HG03039 (cell line): ENCODE measurements around the gene FAM107B.
"Not testable (repeated sequence)": the region's sequence is repeated elsewhere in the genome, so short reads cannot be mapped to it uniquely, and the experiment has no call there.

ENCODE experiments used
- ATAC-seq: cut with Tn5 transposase; IDR thresholded peaks from one replicate; pipeline ENCODE4 v1.9.1; 2021; ENCODE audit warnings: mild to moderate bottlenecking, moderate library complexity; ENCODE audit not compliant: unreplicated experiment

The FAM107B gene

DNA sequence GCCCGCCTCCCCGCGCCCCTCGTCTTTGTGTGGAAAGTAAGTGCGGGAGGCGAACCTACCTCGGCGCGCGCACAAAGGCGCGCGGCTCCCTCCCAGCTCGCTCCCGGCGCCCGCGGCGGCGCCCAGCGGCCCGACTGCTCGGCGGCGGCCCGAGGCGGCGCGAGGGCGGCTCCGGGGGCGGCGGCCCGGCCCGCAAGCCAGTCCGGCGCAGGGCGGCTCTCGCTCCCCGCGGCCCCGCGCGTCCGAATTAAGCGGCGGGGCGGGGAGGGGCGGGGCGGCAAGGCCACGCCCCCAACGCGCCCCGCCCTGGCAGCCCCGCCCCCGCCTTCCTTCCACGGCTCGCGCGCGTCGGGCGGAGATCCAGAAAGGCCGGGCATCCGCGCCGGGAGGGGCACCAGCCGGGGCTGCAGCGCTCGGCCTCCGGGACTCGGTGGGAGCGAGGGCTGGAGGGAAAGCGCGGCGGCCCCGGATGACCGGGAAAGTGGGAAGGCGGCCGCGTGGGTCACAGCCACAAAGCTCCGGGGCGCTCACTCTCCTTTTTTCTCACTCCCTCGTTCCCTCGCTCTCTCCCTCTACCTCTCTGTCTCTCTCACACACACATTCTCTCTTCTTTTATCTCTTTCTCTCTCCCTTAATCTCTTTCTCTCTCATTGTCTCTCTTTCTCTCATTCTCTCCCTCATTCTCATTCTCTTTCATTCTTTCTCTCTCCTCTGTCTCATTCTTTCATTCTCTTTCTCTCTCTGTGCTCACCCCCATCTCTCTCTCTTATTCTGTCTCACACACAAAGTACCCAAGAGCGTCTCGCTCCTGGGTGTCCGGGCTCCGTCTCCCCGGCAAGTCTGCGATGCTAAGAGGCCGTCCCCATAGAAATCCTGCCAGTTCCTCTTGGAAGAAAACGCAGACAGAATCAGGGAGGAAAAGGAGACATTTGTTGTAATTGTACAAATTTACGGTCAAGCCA is 170.2 kb downstream of the FAM107B start:
- peak; percentile 42 for ATAC-seq

DNA sequence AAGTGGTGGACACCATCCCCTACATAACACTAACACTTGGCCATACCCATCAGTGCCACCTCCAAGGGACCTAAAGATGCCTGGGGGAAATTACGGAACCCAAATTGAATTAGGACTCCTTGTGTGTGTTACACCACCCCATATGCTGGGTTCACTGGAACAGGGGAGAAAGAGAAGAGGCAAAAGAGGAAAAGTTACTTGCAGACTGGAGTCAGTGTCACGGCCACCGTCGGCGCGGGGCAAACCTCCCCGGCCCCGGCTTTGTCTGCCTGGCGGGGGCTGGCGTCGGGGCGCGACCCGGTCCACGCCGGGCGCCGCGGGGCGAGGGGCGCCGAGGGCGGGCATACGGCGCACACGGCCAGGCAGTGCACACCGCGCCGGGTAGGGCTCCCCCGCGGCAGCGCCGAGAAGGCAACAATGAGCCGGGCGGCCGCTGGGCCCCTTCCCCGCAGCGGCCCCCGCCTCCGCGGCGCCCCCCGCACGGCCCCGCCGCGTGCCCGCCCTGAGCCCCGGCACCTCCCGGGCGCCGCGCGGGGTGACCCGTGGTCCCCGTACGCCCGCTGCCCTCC is 171.1 kb downstream of the FAM107B start:
- peak; percentile 15 for ATAC-seq

DNA sequence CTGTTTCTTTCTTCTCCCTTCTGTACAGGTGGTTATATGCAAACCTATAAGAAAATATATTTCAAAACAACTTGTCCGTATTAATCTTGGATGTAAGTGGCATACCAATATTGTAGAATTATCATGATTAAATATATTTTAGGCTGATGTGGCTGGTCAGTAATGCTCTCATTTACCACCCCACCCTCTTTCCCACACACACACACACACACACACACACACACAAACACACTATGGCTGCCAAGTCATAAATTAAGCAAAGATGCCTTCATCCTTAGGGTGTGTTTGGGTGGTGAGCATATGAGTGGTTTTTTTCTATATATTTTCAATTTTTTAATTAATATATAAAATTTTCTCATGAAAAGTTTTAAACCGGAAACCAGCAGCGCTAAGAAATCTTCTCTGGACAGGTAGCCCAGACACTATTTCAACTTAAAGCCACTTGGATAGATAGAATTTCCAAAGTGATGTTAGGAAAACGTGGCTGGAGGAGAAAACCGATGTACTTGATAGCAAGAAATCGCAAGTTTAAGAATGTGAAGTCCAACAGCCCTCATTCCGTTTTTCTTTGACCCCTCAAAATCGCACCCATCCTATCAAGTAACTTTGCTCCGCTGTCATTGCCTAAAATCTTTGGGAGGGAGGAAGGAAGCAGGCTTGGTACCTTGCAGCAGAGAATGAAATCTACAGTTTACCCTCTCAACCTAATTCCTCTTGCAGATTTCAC is 171.7 kb downstream of the FAM107B start:
- no peak for ATAC-seq

DNA sequence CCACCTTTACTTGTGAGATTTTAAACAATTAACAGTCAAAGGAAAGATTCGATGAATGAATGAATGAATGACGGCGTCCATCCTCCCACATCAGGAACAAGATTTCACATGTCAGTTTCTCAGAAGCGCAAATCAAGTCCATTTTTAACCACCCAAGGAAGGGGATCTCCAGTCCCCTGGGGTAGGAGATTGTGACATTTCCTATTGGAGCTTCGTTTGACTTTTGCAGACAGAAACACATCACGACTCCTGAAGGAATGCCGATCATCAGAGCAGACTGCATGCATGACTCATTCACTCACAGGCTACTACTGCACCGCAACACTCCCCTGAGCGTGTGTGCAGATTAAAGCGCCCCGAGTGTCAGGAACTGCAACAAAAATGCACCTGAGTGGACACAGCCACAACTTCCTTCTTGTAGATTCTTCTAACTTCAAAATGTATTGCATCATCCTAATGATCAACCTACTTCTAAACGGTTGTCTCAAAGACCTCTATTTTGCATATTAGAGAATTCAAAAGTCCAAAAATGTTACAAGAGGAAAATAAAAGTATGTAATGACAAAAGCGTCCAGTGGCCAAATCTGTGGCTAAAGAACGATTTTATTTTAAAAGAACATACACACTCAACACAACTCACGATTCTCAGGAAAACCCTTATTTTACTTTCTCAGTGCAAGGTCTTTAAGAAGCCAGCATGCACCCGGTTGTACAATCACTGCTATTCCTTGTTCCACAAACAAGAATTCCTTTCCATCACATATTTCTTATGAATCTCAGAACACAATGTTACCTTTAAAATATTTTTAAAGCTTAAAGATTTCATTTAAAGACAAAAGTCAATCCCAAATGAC is 172.6 kb downstream of the FAM107B start:
- no peak for ATAC-seq

DNA sequence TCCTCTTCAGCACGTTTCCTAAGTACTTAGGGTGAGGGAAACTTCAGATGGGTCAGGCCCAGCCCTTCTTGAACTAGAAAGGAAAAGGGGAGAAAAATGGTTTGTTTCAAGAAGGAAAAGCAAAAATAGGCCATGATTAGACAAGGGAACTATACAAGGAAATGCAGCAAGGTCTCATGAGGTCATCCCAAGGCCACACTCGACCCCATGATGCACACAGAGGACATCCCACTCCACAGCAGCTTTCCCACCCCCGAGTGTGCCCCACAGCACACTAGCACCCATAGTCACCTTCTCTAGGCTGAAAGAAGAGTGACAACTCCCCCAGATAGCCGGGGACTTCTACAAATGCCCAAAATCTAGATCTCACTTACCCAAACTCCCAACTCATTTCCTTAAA is 173.4 kb downstream of the FAM107B start:
- no peak for ATAC-seq

DNA sequence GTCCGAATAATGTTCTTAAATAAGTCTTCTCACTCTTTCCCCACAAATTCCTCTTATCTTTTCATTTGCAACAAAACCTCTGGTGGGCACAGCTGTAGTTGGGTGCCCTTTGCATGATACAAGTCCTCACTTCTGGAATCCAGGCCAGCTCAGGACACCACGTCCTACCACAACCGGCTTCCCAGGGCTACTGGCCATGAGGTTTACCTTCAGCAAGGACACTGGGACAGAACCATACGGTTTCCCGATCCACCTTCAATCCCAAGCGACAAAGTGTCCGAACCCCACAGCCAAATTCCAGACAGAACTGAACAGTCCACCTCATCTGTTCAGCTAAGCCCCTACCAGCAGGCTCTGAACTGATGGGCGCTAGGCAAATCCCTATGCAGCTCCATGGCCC is 174.6 kb downstream of the FAM107B start:
- ATAC-seq: no peak

DNA sequence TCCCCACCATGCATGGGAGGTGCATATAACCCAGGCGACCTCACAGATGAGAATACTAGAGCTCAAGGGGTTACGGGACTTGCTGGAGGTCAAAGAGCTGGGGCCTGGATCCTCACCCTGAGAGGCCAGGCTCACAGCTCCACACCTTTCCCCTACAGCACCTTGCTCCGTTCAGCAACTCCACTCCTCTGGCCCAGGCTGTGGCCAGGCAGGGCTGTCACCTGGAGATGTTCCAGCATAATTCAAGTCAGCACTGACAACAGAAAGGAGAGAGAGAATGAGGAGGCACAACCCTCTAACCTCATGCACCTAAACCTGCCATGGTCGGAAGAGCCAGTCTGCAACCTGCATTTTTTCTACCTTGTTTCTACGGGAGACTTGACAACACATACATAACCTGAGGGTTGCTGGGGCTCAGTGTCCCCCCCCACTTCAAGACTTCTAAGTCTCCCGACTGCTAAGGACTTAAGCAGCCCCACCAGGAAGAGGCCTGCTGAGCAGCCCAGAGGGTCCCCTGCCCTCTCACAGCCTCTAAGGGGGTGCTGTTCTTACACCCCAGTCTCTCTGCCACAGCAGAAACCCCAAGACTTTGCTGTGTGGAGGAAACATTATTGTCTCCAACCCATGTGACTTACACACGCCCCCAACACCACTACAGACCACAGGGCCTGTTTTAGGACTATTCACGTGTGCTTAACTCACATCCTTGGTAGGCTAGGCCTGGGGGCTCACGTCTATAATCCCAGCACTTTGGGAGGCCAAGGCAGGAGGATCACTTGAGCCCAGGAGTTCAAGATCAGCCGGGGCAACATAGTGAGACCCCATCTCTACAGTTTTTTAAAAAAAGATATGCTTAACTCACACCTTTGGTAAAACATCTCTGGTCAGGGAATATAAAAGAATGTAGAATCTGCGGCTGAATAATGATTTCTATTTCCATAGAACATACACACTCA is 175.6 kb downstream of the FAM107B start:
- ATAC-seq: no peak

DNA sequence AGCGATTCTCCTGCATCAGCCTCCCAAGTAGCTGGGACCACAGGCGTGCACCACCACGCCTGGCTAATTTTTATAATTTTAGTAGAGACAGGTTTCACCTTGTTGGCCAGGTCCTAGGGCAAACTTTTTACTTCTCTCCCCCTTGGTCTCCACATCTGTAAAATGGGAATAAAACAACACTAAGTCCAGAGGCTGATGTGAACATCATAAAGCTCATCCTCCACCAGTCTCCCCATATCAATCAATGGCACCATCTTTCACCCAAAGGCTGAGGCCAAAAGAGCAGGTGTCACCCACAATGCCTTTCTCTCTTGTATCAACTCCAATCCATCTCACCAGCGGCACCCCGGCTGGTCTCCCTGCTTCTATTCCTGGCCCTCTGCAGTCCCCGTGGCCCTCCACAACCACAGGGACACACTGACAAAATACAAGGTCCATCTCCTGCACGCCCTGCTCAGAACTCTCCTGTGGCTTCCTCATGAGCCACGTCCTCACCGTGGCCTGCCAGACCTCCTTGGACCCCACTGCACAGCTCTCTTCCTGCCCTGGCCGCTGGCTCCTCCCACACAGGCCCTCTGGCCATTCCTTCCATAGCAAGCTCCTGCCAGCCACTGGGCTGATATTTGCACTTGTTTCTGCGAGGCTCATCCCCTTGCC is 179.0 kb downstream of the FAM107B start:
- no peak for ATAC-seq

DNA sequence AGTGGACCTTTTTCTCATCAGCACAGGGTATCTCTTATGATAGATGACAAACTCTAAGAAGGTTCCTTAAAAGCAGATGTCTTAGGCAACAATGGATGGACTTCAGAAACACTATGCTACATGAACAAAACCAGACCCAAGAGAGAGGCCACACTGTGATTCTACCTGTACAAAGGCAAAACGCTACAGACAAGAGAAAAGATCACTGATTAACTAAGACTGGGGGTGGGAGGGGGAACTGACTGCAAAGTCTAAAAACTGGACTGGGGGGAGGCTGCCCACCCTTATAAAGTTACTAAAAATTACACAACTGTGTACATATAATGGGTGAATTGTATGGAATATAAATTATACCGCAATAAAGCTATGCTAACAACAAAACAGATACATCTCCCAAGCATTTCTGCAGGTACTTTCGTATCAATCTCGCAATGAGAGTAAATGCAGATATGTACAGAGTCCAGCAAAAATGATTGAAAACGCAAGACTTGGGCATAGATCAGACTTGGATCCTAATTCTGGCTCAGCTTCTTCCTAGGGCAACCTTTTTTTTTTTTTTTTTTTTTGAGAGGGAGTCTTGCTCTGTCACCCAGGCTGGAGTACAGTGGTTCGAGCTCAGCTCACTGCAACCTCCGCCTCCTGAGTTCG is 179.7 kb downstream of the FAM107B start:
- ATAC-seq: no peak

DNA sequence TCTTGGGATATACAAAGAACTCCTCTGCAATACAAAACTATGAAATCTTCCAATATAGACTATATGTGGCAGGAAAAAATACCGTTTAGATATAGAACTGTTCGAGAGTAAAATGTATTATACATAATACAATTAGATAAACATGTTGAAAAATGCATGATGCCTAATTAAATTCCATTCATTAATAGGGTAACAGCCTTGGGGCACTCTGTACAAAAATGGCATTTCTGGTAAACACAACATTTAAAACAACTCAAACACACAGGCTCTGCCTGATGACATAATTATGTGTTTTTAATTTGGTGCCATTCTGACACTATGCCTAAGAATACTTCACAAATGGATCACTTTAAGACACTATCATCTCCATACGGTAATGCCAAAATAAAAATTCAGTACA is 180.9 kb downstream of the FAM107B start:
- ATAC-seq: no peak

DNA sequence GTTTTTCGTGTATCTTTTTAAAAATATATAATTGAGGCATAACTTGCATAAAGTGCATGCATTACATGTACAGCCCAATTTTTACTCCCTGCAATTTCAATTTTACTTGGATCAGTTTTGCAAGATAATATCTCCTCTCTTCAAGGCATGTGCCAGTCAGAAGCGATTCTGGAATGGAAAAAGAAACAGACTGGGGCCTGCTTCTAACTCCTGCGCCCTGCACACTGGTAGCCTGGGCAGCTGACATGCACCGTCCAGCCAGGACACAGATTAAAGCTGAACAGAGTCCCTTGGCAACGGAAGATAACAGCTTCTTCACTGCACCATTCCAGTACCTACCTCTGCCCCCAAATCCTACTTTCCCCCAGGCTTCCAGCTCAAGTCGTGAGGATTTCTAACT is 182.1 kb downstream of the FAM107B start:
- ATAC-seq: no peak

DNA sequence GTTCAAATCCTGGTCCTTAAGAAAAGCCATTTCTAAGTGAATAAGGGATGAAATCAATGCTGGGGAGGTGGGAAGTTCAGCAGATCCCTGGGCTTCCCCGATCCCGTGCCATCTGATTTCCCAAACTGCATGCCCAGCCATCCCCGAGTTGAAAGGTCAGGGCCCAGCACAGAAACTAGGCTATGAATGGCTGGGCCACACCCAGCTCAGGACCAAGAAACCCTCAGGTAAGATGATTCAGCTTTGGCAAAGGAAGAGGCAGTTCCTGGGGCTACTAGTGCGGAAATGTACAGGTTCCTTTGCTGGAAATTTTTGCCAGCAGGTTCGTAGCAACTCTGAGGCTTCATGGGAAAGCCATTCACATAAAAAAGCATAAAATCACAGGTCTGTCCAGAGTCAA is 182.7 kb downstream of the FAM107B start:
- no peak for ATAC-seq

DNA sequence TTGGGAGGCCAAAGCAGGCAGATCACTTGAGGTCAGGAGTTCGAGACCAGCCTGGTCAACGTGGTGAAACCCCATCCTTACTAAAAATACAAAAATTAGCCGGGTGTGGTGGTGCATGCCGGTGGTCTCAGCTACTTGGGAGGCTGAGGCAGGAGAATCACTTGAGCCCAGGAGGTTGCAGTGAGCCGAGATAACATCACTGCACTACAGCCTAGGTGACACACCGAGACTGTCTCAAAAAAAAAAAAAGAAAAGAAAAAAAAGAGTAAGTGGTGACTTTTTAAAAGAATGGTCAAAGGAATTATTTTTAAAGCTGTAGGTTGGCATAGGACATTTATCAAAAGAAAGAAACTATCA is 185.8 kb downstream of the FAM107B start:
- ATAC-seq: not testable (repeated sequence)

DNA sequence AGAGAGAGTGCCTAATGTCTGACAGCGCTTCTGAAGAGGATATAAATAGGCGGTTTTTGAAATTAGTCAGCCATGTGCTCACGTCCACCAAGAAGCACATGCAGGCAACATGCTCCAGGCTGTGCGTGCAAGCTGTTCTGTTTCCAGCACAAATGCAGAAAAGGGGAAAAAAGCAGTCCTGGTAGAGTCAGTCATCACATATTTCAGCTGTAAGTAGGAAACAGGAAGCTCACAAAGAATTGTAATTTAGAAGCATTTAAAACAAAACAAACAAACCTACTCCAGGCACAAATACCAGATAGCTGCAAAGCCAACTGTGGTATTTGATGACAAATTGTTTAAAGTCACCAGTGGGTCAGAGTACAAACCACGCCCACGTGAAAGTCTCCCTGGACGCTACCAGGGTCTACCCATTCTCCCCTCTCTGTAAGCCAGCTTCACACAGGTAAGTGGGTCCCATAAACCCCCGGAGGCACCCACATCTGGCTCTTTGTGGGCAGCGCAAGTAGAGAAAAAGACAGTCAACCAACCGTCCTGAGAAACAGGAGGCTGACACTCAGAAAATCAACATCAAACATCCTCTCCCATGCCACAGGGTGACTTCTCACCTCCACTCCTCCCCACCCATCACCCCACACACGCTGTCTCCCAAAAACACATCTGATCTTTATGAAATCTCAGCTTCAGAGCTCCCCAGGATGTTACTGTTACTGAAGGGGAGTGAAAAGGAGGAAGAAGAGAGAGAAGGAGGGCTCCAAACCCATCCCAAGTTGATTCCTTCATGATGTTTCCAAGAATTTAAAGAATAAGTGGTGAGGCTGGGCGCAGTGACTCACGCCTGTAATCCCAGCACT is 186.4 kb downstream of the FAM107B start:
- peak; percentile 65 for ATAC-seq

DNA sequence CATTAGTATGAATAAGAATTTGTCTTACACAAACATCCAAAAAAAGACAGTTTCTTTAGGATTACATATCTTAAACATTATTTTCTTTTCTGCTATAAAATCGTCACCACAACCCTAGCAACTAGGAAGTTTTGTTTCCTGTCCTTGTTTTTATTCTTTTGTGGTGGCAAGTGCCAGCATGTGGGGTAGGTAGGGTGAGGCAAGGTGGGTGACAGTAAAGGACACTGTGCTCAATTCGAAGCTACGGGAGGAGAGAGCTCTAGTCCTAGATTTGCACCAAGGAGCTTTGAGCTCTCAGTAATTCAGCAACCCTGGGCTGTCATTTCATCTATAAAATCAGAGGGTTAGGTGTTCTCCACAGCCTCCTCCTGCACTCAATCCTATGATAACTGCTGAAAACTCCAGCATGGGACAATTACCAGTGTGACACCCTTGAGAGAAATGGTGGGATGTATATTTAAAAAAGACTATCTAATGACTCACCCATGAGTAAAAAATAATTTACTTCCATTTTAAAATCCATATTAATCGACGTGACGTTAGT is 187.1 kb downstream of the FAM107B start:
- no peak for ATAC-seq

DNA sequence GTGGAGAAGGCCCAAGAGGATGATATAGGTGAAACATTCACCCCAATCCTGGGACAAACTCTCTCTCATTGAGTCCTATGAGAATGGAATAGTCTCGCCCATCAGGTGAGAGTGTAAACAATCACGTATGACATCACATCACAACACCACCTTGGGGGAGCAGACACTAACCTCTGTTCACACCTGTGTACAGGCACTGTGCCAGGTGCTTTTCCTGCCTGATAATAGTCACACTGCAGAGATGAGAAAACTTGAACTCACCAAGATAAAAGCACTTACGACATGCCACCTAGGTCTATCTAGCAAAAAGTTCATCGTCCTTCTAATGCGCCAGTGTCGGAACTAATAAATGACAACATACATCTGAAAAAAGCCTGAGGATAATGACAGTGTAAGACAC is 187.8 kb downstream of the FAM107B start:
- no peak for ATAC-seq
